ENCODE measurements around the gene KLRF1.
"Not testable (repeated sequence)": the region's sequence is repeated elsewhere in the genome, so short reads cannot be mapped to it uniquely, and the experiment has no call there.

The KLRF1 gene

GRCh38 chr12:9869307-9870161, 42.3 kb downstream of the KLRF1 start, which contains the start of gene CLEC2B:
CLEC2B (minus strand) TSS chr12:9869354.
- no peak for DNase-seq (ENCODE audit: low read depth in 2 of 2)

GRCh38 chr12:9870286-9870866, 43.1 kb downstream of the KLRF1 start:
- DNase-seq (ENCODE audit: low read depth in 2 of 2), result no peak

GRCh38 chr12:9872162-9872561, 44.9 kb downstream of the KLRF1 start:
- no peak for DNase-seq (ENCODE audit: low read depth in 2 of 2)

GRCh38 chr12:9872742-9873141, 45.5 kb downstream of the KLRF1 start:
- DNase-seq (ENCODE audit: low read depth in 2 of 2), result no peak

GRCh38 chr12:9876120-9876519, 48.8 kb downstream of the KLRF1 start:
- DNase-seq (ENCODE audit: low read depth in 2 of 2), result not testable (repeated sequence)

- no peak for DNase-seq (ENCODE audit: low read depth in 2 of 2)
Measured at GRCh38 chr12:9880532-9881078, 53.3 kb downstream of the KLRF1 start.

- DNase-seq (ENCODE audit: low read depth in 2 of 2), result no peak
Measured at GRCh38 chr12:9881246-9881645, 54.0 kb downstream of the KLRF1 start, which contains the start of gene KLRF2. KLRF2 (plus strand) TSS chr12:9881489; CDS start chr12:9881596, 107 bp downstream.

GRCh38 chr12:9881988-9882387, 54.7 kb downstream of the KLRF1 start:
- DNase-seq (ENCODE audit: low read depth in 2 of 2), result no peak

- no peak for DNase-seq (ENCODE audit: low read depth in 2 of 2)
Measured at GRCh38 chr12:9883175-9883574, 55.9 kb downstream of the KLRF1 start.

- no peak for DNase-seq (ENCODE audit: low read depth in 2 of 2)
Measured at GRCh38 chr12:9888665-9889273, 61.5 kb downstream of the KLRF1 start.

Measured in activated CD8-positive, alpha-beta memory T cell treated with anti-CD3 and anti-CD28 coated beads for 4 hours (primary cell).